Activated CD8-positive, alpha-beta memory T cell treated with anti-CD3 and anti-CD28 coated beads, Interleukin-2, amount 10 ng/mL, durations not matched to agents 7 days and 5 days (primary cell): ENCODE data around the gene NAT8L. TPM values are rescaled to one million over a fixed set of nuclear protein-coding genes. Genes with fewer than 3 reads are reported as not detected.

Experiments
- ATAC-seq: fragments of 150-1000 bp; cut with Tn5 transposase; one replicate; pipeline ENCODE4 v1.10.0; 2021; ENCODE audit warnings: moderate library complexity
- CTCF ChIA-PET: fragments of 350-600 bp; sonication (Branson Sonifier 250); formaldehyde crosslinking; loops from one replicate; lab custom pipeline; 2021; ENCODE audit warnings: antibody characterized with exemption; lab: Charles Lee
- DNase-seq: peaks from one replicate; pipeline ENCODE4 v3.0.0-alpha.2; 2020
- H3K27ac Mint-ChIP-seq: one replicate; pipeline ENCODE4 v1.8.0; 2021; ENCODE audit warnings: mild to moderate bottlenecking, mixed read lengths
- H3K27me3 Mint-ChIP-seq: one replicate; pipeline ENCODE4 v1.8.0; 2021; ENCODE audit warnings: mixed read lengths
- H3K36me3 Mint-ChIP-seq: one replicate; pipeline ENCODE4 v1.8.0; 2021; ENCODE audit warnings: mild to moderate bottlenecking, mixed read lengths
- H3K4me1 Mint-ChIP-seq: one replicate; pipeline ENCODE4 v1.8.0; 2021; ENCODE audit warnings: mixed read lengths
- H3K4me3 Mint-ChIP-seq: one replicate; pipeline ENCODE4 v1.8.0; 2021; ENCODE audit warnings: mild to moderate bottlenecking, moderate library complexity, mixed read lengths
- H3K9me3 Mint-ChIP-seq: one replicate; pipeline ENCODE4 v1.8.0; 2022; ENCODE audit warnings: low read depth, mixed read lengths
- total RNA-seq, 2 experiments: library from RNA; stranded (reverse); gene quantifications; one replicate each; pipeline ENCODE4 v1.2.3, GENCODE V29; 2021

NAT8L gene
- total RNA-seq, 2 experiments from 2014 or later = 0.09 to 0.40 TPM

DNA sequence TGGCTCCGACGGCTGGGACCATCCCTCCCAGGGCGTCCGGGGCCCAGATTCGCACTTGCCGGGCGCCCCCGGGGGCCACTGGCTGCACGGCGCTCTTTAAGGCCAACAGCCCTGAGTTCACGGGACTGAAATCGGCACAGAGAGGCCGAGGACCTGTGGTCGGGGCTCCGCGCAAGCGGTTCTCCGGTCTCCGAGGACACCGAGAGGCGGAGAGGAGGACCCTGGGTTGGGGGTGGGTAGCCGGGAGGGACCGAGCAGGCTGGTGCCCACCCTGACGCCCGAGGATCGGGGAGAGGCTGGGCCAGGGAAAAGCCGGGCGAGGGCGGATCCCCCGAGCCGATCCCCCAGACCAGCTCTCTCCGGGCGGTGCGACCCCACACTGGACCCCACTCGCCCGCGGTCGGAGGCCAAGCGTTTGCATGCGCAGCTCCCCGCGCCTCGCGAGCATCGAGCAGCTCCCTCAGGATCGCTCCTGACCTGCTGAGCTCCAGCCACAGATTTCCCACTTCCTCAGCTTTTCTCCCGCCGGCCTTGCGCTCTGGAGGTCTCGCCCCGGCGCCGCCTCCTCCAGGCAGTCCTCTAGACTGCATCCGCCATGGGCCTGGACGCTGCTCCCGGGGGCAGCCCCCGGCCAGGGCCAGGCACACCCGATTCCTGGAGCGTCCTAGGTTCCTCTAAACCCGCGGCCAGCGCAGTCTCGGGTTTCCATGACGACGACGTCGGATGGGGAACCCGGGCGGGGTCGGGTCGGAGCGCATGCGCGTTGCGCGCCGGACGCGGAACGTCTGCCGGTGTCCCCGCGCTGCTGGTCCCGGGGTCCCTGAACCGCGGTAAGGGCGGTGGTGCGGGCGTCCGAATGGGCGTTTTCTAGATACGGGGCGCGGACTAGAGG is 17.6 kb upstream of the NAT8L start:
- peaks cover 2% of the 10 kb centered on the region for H3K36me3 Mint-ChIP-seq
- H3K4me1 Mint-ChIP-seq = peaks cover 3% of the 10 kb centered on the region
- no peak overlapping the region for H3K27ac Mint-ChIP-seq
- DNase-seq (peak; percentile 91), ATAC-seq (peak; percentile 82)
- peak overlapping the region; percentile 70 for H3K4me3 Mint-ChIP-seq
- no peaks in the 10 kb centered on the region for H3K9me3 Mint-ChIP-seq
- H3K27me3 Mint-ChIP-seq = peaks cover 28% of the 10 kb centered on the region
- CTCF ChIA-PET = no interaction called here

DNA sequence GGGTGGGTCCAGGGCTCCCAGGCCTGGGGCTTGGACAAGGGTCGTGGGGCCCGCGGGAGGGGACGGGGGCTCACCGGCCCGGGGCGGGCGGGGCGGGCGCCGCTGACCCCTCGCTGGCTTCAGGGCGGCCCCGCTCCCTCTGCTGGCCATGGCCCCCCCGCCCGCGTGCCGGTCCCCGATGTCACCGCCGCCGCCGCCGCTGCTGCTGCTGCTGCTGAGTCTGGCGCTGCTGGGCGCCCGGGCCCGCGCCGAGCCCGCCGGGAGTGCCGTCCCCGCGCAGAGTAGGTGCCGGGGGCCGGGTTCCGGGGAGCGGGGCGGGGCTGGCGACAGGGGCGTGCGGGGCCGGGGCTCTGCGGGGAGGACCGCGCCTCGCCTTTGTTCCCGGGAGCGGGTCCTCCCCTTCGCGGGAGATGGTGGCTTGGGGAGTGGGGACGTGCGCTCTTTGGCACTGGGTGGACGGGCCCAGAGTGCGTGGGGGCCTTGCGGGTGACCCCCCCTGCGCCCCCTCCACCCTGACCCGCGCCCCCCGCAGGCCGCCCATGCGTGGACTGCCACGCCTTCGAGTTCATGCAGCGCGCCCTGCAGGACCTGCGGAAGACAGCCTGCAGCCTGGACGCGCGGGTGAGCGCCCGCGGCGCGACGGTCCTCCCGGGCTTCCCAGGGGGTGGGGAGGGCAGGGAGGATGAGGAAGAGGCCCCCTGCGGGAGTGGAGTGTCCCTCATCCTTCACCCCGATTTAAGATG is 16.8 kb upstream of the NAT8L start:
- Mint-ChIP-seq H3K4me1 (peaks cover 3% of the 10 kb centered on the region), H3K9me3 (no peaks in the 10 kb centered on the region), H3K36me3 (peaks cover 2% of the 10 kb centered on the region), H3K4me3 (peak overlapping the region; percentile 70), H3K27me3 (peaks cover 19% of the 10 kb centered on the region), H3K27ac (no peak overlapping the region)
- ATAC-seq (peak; percentile 65), DNase-seq (peak; percentile 51)
- CTCF ChIA-PET = no interaction called here

DNA sequence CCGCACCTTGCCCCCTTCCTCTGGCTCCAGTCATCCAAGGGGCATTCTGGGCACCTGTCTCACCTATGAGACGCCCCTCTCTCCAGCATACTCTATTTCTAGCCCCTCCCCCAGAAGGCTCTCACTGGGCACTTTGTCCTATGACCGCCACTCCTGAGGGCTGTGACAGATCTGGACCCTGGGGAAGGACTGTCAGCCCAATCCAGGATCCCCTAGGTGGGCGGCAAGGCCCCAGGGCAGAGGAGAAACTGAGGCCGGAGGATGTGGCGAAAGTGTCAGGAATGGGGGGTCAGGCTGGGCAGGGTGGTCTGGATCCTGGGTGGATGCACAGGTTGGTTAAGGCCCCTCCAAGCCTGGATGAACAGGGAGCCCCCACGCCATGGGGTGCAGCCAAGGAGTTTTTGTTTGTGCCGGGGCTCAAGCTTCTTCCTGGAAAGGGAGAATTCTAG is 16.2 kb upstream of the NAT8L start:
- Mint-ChIP-seq H3K9me3 (no peaks in the 10 kb centered on the region), H3K4me3 (peak overlapping the region; percentile 43), H3K27ac (no peak overlapping the region), H3K4me1 (peaks cover 3% of the 10 kb centered on the region), H3K27me3 (peaks cover 19% of the 10 kb centered on the region), H3K36me3 (peaks cover 2% of the 10 kb centered on the region)
- ATAC-seq = no peak
- CTCF ChIA-PET = no interaction called here
- no peak for DNase-seq

- no peak for ATAC-seq
- no peaks in the 10 kb centered on the region for H3K9me3 Mint-ChIP-seq
- no peak overlapping the region for H3K4me3 Mint-ChIP-seq
- DNase-seq = no peak
- no peak overlapping the region for H3K27ac Mint-ChIP-seq
- H3K4me1 Mint-ChIP-seq = peaks cover 3% of the 10 kb centered on the region
- H3K27me3 Mint-ChIP-seq = peaks cover 19% of the 10 kb centered on the region
- H3K36me3 Mint-ChIP-seq = peaks cover 2% of the 10 kb centered on the region
- CTCF ChIA-PET = interaction anchor here (1.2 kb wide), 1 partner anchor 12 kb away, joined by 3 read pairs; no protein-coding TSS in a partner anchor
Measured at GRCh38 chr4:2043396-2044118, 15.6 kb upstream of the NAT8L start.

- DNase-seq = no peak
- Mint-ChIP-seq H3K27me3 (peaks cover 14% of the 10 kb centered on the region), H3K4me1 (peaks cover 3% of the 10 kb centered on the region), H3K9me3 (no peaks in the 10 kb centered on the region), H3K4me3 (no peak overlapping the region), H3K36me3 (peaks cover 2% of the 10 kb centered on the region), H3K27ac (no peak overlapping the region)
- CTCF ChIA-PET = interaction anchor here (1.2 kb wide), 1 partner anchor 12 kb away, joined by 3 read pairs; no protein-coding TSS in a partner anchor
- no peak for ATAC-seq
Measured at GRCh38 chr4:2044119-2044485, 15.0 kb upstream of the NAT8L start.

DNA sequence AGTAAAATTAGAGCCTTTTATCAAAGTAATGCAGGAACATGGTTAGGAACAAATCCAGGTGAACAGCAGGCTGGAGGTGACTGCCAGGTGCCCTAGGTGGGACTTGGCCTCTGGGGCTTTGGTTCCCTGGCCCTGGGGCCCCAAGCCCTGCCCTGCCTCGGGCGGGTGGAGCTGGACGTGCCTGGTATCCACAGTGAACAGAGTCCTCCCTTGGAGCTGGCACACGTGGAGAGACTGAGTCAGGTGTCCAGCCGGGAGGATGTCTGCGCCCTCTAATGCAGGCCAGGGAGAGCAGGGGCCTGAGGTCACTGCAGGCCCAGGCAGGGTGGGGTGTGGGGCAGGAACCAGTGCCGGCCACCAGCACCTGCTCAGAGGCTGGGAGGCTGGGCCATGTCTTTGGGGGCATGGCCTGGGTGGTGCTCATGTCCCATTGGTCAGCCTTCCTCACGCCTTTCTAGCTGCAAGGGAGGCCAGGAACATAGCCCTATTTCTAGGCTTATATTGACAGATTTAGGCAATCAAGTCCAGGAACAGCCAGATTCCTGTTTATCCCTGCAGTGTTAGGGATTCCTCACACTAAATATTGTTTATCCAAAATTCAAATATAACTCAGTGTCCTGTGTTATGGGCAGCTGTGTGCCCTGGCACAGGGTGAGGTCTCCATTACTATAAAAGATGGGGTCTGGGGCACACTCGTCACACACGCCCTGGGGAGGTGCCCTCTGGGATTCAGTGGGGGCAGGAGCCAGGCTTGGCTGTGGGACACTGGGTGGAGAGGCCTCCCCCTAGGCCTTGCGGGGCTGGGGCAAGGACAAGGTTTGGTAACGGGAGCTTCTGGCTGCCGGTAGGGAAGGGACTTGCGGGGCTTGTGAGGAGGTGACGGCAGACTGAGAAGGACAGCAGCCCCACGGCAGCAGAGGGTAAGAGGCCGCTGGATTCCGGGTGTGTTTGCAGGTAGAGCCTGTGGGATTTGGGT is 14.3 kb upstream of the NAT8L start:
- peaks cover 3% of the 10 kb centered on the region for H3K4me1 Mint-ChIP-seq
- H3K9me3 Mint-ChIP-seq = no peaks in the 10 kb centered on the region
- CTCF ChIA-PET = interaction anchor here (1.2 kb wide), 1 partner anchor 11 kb away, joined by 3 read pairs; no protein-coding TSS in a partner anchor
- peaks cover under 1% of the 10 kb centered on the region for H3K36me3 Mint-ChIP-seq
- no peak overlapping the region for H3K27ac Mint-ChIP-seq
- ATAC-seq = no peak
- H3K4me3 Mint-ChIP-seq = no peak overlapping the region
- H3K27me3 Mint-ChIP-seq = peaks cover 11% of the 10 kb centered on the region
- DNase-seq = no peak

DNA sequence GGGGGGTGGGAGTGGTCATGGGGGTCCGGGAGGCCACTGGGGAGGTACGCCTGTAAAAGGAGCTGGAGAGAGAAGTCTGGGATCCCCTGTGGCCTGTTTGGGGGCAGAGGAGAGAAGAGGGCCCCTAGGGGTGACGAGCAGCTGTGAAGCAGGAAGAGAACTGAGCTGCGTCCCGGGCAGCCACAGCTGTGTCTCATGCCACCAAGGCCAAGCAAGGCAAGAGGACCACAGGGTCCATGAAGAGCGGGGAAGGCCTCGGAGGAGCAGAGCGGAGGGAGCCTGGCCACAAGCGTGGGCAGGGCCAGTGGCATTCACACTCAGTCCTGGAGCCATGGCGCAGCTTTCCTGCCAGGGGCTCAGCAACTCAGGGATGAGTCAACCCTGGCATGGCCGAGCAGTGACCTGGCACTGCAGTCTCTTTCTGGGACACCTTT is 13.6 kb upstream of the NAT8L start:
- Mint-ChIP-seq H3K27me3 (peaks cover 13% of the 10 kb centered on the region), H3K9me3 (no peaks in the 10 kb centered on the region), H3K27ac (no peak overlapping the region), H3K36me3 (no peaks in the 10 kb centered on the region), H3K4me1 (peaks cover 3% of the 10 kb centered on the region), H3K4me3 (no peak overlapping the region)
- DNase-seq = no peak
- no peak for ATAC-seq
- CTCF ChIA-PET = no interaction called here

DNA sequence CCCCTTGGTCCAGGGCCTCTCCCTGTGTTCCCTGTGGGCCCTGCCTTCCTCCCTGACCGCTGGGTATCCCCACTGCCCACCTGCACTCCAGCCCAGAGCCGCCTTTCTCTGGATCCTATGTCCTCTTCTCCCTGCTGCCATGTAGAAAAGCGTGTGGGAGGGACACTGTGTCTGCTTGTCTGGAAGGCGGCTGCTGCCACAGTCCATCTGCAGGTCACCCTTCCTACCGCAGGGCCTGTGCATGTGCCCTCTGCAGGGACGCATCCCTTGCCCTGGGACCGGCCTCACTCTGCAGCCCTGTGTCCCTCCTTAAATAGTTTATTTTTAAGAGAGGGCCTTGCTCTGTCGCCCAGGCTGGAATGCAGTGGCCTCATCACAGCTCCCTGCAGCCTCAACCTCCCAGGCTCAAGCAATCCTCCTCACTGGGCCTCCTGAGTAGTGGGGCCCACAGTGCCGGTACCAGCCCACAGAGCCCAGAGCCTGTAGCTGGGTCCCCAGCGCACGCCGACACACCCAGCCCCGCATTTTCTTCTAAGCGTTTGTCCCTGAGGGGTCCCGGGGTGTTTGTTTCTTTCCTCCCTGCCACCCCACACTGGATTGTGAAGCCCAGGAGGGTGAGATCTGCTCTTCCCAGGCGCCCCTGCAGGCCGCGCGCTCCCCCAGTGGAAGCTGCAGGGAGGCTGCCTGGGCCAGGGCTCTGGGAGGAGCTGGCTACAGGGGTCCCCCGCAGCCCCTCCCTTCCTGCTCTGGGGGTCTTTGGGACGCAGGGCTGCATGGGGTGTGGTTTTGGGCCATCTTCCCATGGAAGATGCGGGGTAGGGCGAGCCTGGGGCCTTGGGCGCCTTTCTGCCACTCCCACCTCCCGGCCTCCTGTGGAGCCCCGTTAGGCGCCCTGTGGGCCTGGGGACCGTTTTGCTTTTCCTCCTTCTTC is 12.8 kb upstream of the NAT8L start:
- no peak for DNase-seq
- peaks cover 3% of the 10 kb centered on the region for H3K4me1 Mint-ChIP-seq
- no peak for ATAC-seq
- no peaks in the 10 kb centered on the region for H3K9me3 Mint-ChIP-seq
- no peaks in the 10 kb centered on the region for H3K36me3 Mint-ChIP-seq
- H3K27me3 Mint-ChIP-seq = peaks cover 19% of the 10 kb centered on the region
- H3K27ac Mint-ChIP-seq = no peak overlapping the region
- H3K4me3 Mint-ChIP-seq = no peak overlapping the region
- CTCF ChIA-PET = no interaction called here

DNA sequence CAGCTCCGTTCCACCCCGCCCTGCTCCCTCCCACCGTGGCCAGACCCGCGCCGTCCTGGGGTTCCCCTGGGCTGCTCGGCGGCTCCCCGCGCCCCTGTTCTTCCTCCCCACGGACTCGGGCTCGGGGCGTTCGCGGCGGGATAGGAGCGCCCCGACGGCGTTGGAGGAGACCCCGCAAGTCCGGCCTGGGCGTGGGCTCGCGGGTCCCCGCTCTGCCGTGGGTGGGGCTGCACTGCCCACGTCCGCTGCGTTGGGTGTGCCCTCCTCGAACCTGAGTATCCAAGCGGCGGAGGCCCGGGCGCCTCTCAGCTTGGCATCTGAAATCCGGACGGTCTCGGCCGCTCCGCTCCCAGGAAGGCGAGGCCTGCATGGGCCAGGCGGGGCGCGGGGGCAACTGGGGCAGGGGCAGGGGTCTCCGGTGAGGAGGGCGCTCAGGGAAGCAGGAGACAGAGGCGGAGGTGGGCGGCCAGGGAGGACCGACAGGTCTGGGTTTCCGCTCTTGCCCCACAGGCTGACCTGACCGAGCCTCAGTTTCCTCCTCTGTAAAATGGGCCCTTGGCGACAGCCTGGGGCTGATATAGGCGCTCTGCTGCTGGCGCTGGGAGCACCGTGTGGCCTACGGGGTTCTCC is 12.0 kb upstream of the NAT8L start:
- Mint-ChIP-seq H3K27ac (no peak overlapping the region), H3K4me3 (no peak overlapping the region), H3K36me3 (no peaks in the 10 kb centered on the region), H3K9me3 (no peaks in the 10 kb centered on the region), H3K4me1 (peaks cover 1% of the 10 kb centered on the region), H3K27me3 (peaks cover 21% of the 10 kb centered on the region)
- CTCF ChIA-PET = no interaction called here
- DNase-seq (peak; percentile 26), ATAC-seq (no peak)

DNA sequence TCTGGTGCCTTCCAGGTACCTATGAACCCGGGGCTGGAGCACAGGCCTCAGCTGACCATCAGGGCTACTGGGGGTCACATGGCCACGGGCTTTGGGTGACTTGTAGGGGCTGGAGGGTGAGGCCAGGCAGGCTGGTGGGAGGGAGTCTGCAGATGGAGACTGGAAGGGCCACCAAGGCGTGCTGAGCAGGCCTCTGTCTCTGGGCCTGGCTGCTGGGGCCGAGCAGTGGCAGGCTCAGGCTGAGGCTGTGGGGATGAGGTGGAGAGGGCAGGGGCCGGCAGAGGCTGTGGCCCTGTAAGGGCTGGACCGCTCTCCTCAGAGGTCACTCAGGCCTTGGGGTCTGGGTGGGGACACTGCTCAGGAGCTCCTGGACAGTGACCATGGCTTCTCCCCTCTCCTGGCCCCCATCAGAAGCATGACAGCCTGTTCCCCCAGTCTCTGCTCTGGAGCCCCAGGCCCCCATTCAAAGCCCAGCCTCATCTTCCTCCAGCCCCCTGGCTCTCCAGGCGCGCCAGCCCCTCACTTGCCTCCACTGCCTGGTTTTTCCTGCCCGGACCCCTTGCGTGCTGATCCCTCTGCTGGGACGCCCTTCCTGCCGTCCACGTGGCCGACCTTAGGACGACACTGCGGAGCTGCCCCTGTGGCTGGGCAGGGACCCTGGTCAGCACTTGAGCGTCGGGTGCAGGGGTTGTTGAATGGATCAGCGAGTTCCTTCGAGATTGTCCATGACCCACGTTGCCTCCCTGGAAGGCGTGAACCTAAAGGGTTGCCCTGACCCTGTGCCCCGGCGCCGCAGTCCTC is 11.1 kb upstream of the NAT8L start:
- no peaks in the 10 kb centered on the region for H3K4me1 Mint-ChIP-seq
- no peaks in the 10 kb centered on the region for H3K9me3 Mint-ChIP-seq
- no peak overlapping the region for H3K27ac Mint-ChIP-seq
- CTCF ChIA-PET = no interaction called here
- H3K4me3 Mint-ChIP-seq = no peak overlapping the region
- ATAC-seq (no peak), DNase-seq (peak; percentile 33)
- peaks cover 25% of the 10 kb centered on the region for H3K27me3 Mint-ChIP-seq
- H3K36me3 Mint-ChIP-seq = no peaks in the 10 kb centered on the region

DNA sequence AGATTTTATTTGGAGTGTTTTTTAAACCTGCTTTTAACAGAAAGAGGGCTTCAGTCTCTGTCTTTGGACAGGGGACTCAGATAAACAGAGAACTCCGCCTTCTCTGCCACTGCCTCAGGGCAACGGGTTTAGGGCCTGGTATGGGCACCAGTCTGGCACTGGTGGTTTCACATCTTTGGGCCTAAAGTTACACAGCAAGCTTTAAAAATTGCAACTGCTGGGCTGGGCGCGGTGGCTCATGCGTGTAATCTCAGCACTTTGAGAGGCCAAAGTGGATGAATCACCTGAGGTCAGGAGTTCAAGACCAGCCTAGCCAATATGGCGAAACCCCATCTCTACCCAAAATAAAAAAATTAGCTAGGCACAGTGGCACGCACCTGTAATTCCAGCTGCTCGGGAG is 10.3 kb upstream of the NAT8L start:
- Mint-ChIP-seq H3K9me3 (no peaks in the 10 kb centered on the region), H3K27me3 (peaks cover 25% of the 10 kb centered on the region), H3K27ac (no peak overlapping the region), H3K36me3 (no peaks in the 10 kb centered on the region), H3K4me3 (no peak overlapping the region), H3K4me1 (no peaks in the 10 kb centered on the region)
- no peak for DNase-seq
- CTCF ChIA-PET = no interaction called here
- no peak for ATAC-seq
